Neural progenitor cell (in vitro differentiated cells): ENCODE measurements around the gene EME1. TPM values are rescaled to one million over a fixed set of nuclear protein-coding genes. Genes with fewer than 3 reads are reported as not detected.

Experiments used
- DNase-seq: peaks from one replicate; pipeline ENCODE4 v3.0.0-alpha.2; 2016; ENCODE audit warnings: low spot score
- H2AFZ ChIP-seq: fragments of 200-600 bp; sonication (generic); replicated peaks from 2 replicates; pipeline ENCODE4 v1.6.1; 2016; ENCODE audit warnings: antibody characterized with exemption
- H3F3A ChIP-seq: fragments of 200-600 bp; sonication (generic); 2 replicates; pipeline ENCODE4 v1.6.1; 2016; ENCODE audit warnings: antibody characterized with exemption, low read depth
- H3K27ac ChIP-seq: fragments of 200-600 bp; sonication (generic); 2 replicates; pipeline ENCODE4 v1.5.1; 2016; ENCODE audit warnings: mild to moderate bottlenecking
- H3K27me3 ChIP-seq: fragments of 200-600 bp; sonication (generic); 2 replicates; pipeline ENCODE4 v1.6.1; 2016; ENCODE audit warnings: mild to moderate bottlenecking, moderate library complexity
- H3K36me3 ChIP-seq: fragments of 200-600 bp; sonication (generic); 2 replicates; pipeline ENCODE4 v1.5.1; 2016
- H3K4me1 ChIP-seq: fragments of 200-600 bp; sonication (generic); 2 replicates; pipeline ENCODE4 v1.6.1; 2016; ENCODE audit warnings: mixed run types
- H3K4me2 ChIP-seq: fragments of 200-600 bp; sonication (generic); 2 replicates; pipeline ENCODE4 v1.6.1; 2016
- H3K4me3 ChIP-seq: fragments of 200-600 bp; sonication (generic); 2 replicates; pipeline ENCODE4 v1.5.1; 2016
- H3K79me2 ChIP-seq: fragments of 200-600 bp; sonication (generic); 2 replicates; pipeline ENCODE4 v1.6.1; 2016; ENCODE audit warnings: low read depth
- H3K9ac ChIP-seq: fragments of 200-600 bp; sonication (generic); 2 replicates; pipeline ENCODE4 v1.6.1; 2016
- H3K9me3 ChIP-seq: fragments of 200-600 bp; sonication (generic); 2 replicates; pipeline ENCODE4 v1.5.1; 2016; ENCODE audit warnings: low read depth
- H4K20me1 ChIP-seq: fragments of 200-600 bp; sonication (generic); 2 replicates; pipeline ENCODE4 v1.6.1; 2016; ENCODE audit warnings: low read depth
- H3K27ac Mint-ChIP-seq: 3 replicates; pipeline ENCODE4 v1.8.0; 2021; ENCODE audit warnings: mixed read lengths
- H3K27me3 Mint-ChIP-seq: 2 replicates; pipeline ENCODE4 v1.8.0; 2022; ENCODE audit warnings: low read depth, mild to moderate bottlenecking, inconsistent platforms, moderate library complexity, mixed read lengths; ENCODE audit not compliant: insufficient read depth
- H3K36me3 Mint-ChIP-seq: 3 replicates; pipeline ENCODE4 v1.8.0; 2021; ENCODE audit warnings: mixed read lengths
- H3K4me1 Mint-ChIP-seq: 3 replicates; pipeline ENCODE4 v1.8.0; 2021; ENCODE audit warnings: mixed read lengths
- H3K4me3 Mint-ChIP-seq: 3 replicates; pipeline ENCODE4 v1.8.0; 2021; ENCODE audit warnings: mild to moderate bottlenecking, moderate library complexity, mixed read lengths
- H3K9me3 Mint-ChIP-seq: 3 replicates; pipeline ENCODE4 v1.8.0; 2020; ENCODE audit warnings: mixed read lengths
- EZH2 ChIP-seq: fragments of 200-600 bp; sonication (generic); IDR thresholded peaks from 2 replicates; pipeline ENCODE4 v1.6.1; 2017; ENCODE audit warnings: antibody characterized with exemption, mild to moderate bottlenecking, moderate library complexity
- EZH2phosphoT487 ChIP-seq: fragments of 200-600 bp; sonication (generic); IDR thresholded peaks from 2 replicates; pipeline ENCODE4 v1.6.1; 2017; ENCODE audit warnings: antibody characterized with exemption
- total RNA-seq: library from RNA; depleted of rRNA; stranded (reverse); fragments of >200 nt; gene quantifications from 2 replicates; pipeline ENCODE4 v1.2.3, GENCODE V29; 2015; ENCODE audit warnings: low replicate concordance
- TF ChIP-seq, protein P1 (sequence below): fragments of 200-600 bp; sonication (generic); IDR thresholded peaks from 2 replicates; pipeline ENCODE4 v1.5.1; 2017; ENCODE audit warnings: antibody characterized with exemption, mild to moderate bottlenecking

The EME1 gene
- total RNA-seq, 1 donor from 2014 or later, result 26.6 TPM

DNA sequence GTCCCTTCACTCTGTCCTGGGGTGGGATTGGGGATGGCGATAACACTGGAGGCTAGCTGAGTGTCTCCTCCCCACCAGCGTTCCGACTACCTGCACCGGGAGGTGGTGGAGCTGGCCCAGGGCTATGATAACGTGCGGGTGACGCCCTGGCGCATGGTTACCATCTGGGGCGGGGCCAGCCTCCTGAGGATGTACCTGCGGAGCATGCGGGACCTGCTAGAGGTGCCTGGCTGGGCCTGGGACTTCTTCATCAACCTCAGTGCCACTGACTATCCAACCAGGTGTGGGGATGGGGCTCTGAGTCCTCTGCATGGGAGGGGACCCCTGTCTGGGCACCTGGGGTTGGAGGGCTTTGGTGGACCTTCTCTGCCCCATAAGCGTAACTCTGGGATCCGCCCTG, 18.3 kb upstream of the EME1 start:
- no peaks in the 10 kb centered on the region for H3K36me3 ChIP-seq
- no peaks in the 10 kb centered on the region for H3F3A ChIP-seq
- no peaks in the 10 kb centered on the region for H3K9me3 ChIP-seq

DNA sequence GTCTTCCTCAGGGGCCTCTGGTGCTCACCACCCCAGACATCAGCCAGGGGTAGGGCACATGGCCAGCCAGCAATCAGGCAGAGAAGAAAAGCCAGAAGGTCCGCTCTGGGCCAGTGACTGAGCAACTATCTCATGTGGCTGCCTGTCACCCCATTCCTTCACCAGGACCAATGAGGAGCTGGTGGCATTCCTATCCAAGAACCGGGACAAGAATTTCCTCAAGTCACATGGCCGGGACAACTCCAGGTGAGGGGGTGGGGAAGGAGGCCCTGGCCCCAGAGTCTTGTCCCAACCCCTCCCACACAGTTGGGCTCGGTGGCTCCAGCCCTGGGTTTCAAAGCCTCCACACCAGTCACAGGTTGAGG, 17.7 kb upstream of the EME1 start:
- no peak overlapping the region for H3K4me3 ChIP-seq
- DNase-seq, result no peak
- no peak overlapping the region for H3K9ac ChIP-seq
- H3K27ac ChIP-seq, result no peak overlapping the region
- peaks cover 12% of the 10 kb centered on the region for H4K20me1 ChIP-seq
- Mint-ChIP-seq H3K27ac (no peak overlapping the region), H3K27me3 (peaks cover 3% of the 10 kb centered on the region), H3K4me1 (peaks cover 3% of the 10 kb centered on the region), H3K4me3 (no peak overlapping the region), H3K36me3 (peaks cover 13% of the 10 kb centered on the region), H3K9me3 (no peaks in the 10 kb centered on the region)
- no peaks in the 10 kb centered on the region for H3F3A ChIP-seq
- no peaks in the 10 kb centered on the region for H3K36me3 ChIP-seq
- H3K79me2 ChIP-seq, result no peaks in the 10 kb centered on the region
- TF ChIP-seq EZH2, result no peak
- TF ChIP-seq, protein P1, sequence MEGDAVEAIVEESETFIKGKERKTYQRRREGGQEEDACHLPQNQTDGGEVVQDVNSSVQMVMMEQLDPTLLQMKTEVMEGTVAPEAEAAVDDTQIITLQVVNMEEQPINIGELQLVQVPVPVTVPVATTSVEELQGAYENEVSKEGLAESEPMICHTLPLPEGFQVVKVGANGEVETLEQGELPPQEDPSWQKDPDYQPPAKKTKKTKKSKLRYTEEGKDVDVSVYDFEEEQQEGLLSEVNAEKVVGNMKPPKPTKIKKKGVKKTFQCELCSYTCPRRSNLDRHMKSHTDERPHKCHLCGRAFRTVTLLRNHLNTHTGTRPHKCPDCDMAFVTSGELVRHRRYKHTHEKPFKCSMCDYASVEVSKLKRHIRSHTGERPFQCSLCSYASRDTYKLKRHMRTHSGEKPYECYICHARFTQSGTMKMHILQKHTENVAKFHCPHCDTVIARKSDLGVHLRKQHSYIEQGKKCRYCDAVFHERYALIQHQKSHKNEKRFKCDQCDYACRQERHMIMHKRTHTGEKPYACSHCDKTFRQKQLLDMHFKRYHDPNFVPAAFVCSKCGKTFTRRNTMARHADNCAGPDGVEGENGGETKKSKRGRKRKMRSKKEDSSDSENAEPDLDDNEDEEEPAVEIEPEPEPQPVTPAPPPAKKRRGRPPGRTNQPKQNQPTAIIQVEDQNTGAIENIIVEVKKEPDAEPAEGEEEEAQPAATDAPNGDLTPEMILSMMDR, result no peak
- no peak for TF ChIP-seq EZH2phosphoT487
- no peak overlapping the region for H2AFZ ChIP-seq
- H3K9me3 ChIP-seq, result no peaks in the 10 kb centered on the region
- no peaks in the 10 kb centered on the region for H3K27me3 ChIP-seq
- H3K4me1 ChIP-seq, result no peaks in the 10 kb centered on the region
- H3K4me2 ChIP-seq, result no peak overlapping the region

More for the DNA sequence above, 18.3 kb upstream of the EME1 start:
- peaks cover 12% of the 10 kb centered on the region for H4K20me1 ChIP-seq
- no peak overlapping the region for H3K27ac ChIP-seq
- no peak overlapping the region for H3K9ac ChIP-seq
- Mint-ChIP-seq H3K27ac (no peak overlapping the region), H3K4me1 (peaks cover 3% of the 10 kb centered on the region), H3K36me3 (peaks cover 13% of the 10 kb centered on the region), H3K9me3 (no peaks in the 10 kb centered on the region), H3K27me3 (peaks cover 3% of the 10 kb centered on the region), H3K4me3 (no peak overlapping the region)
- H3K4me3 ChIP-seq, result no peak overlapping the region
- no peaks in the 10 kb centered on the region for H3K27me3 ChIP-seq
- TF ChIP-seq, protein P1, result no peak
- no peak for TF ChIP-seq EZH2phosphoT487
- no peak for TF ChIP-seq EZH2
- no peak for DNase-seq
- no peaks in the 10 kb centered on the region for H3K79me2 ChIP-seq
- no peaks in the 10 kb centered on the region for H3K4me1 ChIP-seq
- H2AFZ ChIP-seq, result no peak overlapping the region
- no peak overlapping the region for H3K4me2 ChIP-seq

DNA sequence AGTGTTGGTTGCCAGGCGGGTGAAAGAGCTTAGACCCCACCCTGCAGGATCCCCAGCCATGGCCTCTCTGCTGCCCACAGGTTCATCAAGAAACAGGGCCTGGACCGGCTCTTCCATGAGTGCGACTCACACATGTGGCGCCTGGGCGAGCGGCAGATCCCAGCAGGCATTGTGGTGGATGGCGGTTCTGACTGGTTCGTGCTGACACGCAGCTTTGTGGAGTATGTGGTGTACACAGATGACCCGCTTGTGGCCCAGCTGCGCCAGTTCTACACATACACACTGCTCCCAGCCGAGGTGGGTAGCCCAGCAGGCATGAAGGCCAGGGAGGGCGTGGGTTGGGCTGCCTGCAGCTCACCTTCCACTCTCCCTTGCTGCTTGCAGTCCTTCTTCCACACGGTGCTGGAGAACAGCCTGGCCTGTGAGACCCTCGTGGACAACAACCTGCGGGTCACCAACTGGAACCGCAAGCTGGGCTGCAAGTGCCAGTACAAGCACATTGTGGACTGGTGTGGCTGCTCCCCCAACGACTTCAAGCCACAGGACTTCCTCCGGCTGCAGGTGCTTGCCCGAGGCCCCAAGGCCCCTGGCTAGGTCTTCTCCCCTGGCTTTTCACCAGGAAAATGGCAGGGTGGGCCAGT, 17.2 kb upstream of the EME1 start:
- Histone ChIP-seq H3K9ac (no peak overlapping the region), H3K4me3 (no peak overlapping the region), H3K27me3 (no peaks in the 10 kb centered on the region), H3K27ac (no peak overlapping the region), H3K36me3 (no peaks in the 10 kb centered on the region), H3K9me3 (no peaks in the 10 kb centered on the region), H3K4me1 (no peaks in the 10 kb centered on the region), H3K79me2 (no peaks in the 10 kb centered on the region), H2AFZ (no peak overlapping the region), H3F3A (no peaks in the 10 kb centered on the region), H3K4me2 (no peak overlapping the region), H4K20me1 (peaks cover 12% of the 10 kb centered on the region)
- TF ChIP-seq EZH2phosphoT487, result no peak
- no peak for TF ChIP-seq EZH2
- TF ChIP-seq, protein P1, result no peak
- DNase-seq, result no peak
- Mint-ChIP-seq H3K27ac (no peak overlapping the region), H3K4me3 (no peak overlapping the region), H3K36me3 (peaks cover 13% of the 10 kb centered on the region), H3K9me3 (no peaks in the 10 kb centered on the region), H3K27me3 (peaks cover 3% of the 10 kb centered on the region), H3K4me1 (peaks cover 1% of the 10 kb centered on the region)
